ENCODE results near the gene COMT.
"Not testable (repeated sequence)": the region's sequence is repeated elsewhere in the genome, so short reads cannot be mapped to it uniquely, and the experiment has no call there.

Gene COMT

GRCh38 chr22:19909350-19910179, 32.0 kb upstream of the COMT start:
- peak; percentile 84 for DNase-seq (ENCODE audit: low spot score)

GRCh38 chr22:19910180-19910744, 31.3 kb upstream of the COMT start:
- DNase-seq (ENCODE audit: low spot score) = no peak

GRCh38 chr22:19911540-19912270, 29.9 kb upstream of the COMT start:
- DNase-seq (ENCODE audit: low spot score) = no peak

GRCh38 chr22:19912271-19912999, 29.1 kb upstream of the COMT start:
- no peak for DNase-seq (ENCODE audit: low spot score)

DNA sequence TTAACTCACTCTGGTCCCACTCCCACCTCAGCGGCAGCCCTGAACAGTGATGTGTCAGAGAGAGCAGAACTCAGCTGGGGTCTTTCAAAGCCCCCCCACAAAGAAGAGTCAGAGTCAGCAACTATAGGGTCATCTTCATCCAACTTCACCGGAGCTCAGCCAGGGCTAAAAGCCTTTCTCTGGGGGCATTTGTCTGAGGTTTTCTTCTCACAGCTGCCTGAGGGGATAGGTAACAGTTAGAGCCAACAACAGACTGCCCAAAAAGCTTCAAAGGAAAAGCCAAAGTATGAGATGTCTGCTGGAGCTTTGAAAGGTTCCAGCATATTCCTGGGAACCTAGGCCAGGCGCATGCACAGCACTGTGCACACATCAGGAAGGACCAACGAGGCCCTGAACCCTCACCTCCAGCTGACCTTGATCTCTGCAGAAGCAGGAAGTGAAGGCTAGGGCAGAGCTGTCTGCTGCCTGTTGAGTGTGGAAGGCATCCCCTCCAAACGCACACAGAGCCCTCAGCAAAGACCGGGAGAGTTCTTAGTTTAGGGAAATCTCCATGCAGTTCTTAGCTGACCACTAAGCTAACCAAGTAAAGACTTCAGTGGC, 28.1 kb upstream of the COMT start:
- DNase-seq (ENCODE audit: low spot score) = no peak

DNA sequence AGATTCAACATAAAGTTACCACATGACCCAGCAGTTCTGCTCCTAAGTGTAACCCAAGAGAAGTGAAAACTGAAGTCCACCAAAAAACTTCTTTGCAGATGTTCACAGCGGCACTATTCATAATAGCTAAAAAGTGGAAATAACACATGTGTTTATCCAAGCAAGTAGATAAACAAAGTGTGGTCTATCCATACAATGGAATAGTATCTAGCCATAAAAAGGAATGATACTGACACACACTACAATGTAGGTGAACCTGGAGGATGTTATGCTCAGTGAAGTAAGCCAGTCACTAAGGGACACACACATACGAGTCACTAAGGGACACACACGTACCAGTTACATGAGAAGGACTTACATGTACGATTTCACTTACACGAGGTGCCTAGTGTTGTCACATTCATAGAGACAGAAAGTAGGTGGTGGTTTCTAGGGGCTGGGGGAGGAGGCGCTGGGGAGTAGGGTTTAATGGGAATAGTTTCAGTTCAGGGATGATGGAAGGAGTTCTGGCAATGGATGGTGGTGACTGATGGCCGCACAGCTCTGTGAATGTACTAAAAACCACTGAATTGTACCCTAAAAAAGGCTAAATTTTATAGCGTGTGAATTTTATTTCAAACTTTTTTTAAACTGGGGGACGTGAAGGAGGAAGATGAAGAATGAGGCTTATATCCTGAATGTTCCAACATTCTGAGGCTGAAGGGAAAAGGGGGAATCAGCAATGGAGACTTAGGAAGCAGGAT, 27.2 kb upstream of the COMT start:
- no peak for DNase-seq (ENCODE audit: low spot score)

DNA sequence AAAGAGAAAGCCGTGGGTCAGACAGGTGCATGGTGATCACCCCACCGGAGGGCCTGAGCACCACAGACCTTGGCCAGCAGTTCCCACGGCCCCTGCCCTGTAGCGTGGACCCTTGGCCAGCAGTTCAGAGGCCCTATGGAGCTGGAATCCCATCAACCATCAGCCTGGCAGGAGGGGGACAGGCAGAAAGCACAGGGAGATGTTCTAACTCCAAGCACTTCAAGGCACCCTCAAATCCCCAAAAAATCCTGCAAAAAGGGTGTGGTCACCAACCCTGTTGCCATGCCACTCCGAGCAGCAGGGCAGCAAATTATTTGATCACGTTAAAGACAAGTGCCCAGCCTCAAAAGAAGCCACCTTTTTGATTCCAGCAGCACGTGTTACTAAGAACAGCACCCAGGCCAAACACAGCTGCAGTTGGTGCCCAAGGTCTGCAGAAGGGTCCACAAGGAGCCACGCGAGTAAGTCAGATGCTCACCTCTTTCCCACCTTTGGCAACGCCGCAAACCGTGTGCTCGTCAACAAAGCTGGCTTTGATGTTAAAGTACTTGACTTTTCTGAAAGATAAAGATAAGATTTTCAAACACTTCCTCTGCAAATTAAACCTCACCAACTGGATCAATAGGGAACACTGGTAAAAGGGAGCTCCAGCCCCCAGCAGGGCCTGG, 26.2 kb upstream of the COMT start:
- DNase-seq (ENCODE audit: low spot score) = no peak

DNA sequence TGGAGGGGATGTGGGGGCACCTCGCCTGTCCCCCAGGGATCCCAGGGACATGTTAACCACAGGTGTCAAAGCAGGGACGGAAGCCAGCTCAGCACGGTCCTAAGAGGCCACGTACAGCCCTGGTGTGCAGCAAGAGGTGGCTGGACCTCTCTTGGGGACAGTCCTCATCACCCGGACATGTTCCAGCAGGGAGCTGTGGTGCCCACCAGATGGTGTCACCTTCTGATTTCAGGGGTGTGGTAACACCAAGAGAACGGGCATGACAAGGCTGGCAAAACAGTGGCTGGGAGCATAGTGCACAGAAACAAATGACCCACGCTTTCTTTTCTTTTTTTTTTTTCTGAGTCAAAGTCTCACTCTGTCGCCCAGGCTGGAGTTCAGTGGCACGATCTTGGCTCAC, 25.6 kb upstream of the COMT start:
- DNase-seq (ENCODE audit: low spot score) = no peak

- DNase-seq (ENCODE audit: low spot score) = no peak
Observed at GRCh38 chr22:19916941-19917340, 24.6 kb upstream of the COMT start.

- no peak for DNase-seq (ENCODE audit: low spot score)
Observed at GRCh38 chr22:19917389-19918138, 24.0 kb upstream of the COMT start.

- DNase-seq (ENCODE audit: low spot score) = no peak
Observed at GRCh38 chr22:19918332-19919106, 23.1 kb upstream of the COMT start.

DNA sequence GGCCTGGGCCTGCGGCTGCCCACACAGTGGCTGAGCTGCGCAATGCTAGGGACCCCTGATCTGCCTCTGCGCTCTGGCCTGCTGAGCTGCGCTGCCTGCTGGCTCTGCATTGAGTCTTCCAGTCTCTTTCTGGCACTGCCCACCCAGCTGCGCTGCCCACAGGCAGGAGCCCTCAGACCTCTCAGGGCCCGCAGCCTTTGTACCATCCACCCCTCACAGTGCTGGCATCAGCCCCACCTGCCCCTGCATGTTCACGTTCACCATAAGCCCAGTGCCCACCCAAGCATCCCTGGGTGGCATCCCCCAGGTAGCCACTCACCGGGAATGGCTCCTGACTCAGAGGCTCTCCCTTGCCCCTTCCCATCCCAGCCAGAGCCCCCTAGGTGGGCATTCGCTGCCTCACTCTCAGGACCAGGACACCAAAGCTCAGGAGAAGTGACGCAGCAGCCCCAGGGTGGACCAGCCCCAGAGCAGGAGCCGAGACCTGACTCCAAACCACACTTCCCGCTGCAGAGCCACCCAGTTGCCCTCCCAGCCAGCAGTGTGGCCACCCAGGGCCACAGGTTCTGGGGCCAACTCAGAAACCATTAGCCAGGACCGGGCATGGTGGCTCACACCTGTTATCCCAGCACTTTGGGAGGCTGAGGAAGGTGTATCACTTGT, 21.7 kb upstream of the COMT start:
- DNase-seq (ENCODE audit: low spot score) = no peak

GRCh38 chr22:19921544-19922081, 20.0 kb upstream of the COMT start:
- DNase-seq (ENCODE audit: low spot score) = no peak

DNA sequence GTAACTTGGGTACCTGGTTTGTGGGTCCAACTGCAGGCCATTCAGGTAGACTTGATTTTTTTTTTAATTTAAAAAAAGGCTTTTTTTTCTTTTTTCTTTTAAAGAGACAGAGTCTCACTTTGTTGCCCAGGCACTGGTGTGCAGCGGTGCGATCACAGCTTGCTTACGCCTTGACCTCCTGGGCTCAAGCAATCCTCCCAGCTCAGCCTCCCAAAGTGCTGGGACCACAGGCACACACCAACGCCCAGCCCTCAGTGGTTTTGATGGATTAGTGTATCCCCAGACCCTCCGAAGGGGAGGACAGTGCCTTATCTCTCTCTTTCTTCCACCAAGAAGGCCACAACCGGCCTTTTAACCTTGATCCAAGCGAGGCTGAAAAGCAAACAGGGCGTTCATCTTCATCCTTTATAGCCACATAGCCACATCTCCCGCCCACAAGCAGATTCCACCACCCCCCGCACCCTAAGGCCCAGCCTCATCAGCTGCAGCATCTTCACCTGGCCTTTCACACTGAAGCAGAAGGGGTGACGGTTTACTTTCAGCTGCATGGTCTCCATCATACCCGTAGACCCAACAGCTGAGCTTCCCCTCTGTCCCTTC, 17.6 kb upstream of the COMT start:
- no peak for DNase-seq (ENCODE audit: low spot score)

- DNase-seq (ENCODE audit: low spot score) = not testable (repeated sequence)
Observed at GRCh38 chr22:19926028-19926427, 15.5 kb upstream of the COMT start.

DNA sequence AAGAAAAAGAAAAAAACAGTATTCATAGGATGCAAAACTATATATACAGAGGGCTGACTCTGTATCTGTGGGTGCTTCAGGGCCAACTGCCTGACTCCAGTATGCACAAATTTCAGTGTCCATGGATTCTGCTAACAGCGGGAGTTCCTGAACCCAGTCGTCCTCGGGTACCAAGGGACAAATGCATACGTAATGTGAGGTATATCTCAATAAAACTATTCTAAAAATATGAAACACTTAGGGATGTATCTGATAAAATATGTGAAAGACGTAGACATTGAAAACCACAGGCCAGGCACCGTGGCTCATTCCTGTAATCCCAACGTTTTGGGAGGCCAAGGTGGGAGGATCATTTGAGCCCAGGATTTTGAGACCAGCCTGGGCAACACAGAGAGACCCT, 13.9 kb upstream of the COMT start:
- no peak for DNase-seq (ENCODE audit: low spot score)

DNA sequence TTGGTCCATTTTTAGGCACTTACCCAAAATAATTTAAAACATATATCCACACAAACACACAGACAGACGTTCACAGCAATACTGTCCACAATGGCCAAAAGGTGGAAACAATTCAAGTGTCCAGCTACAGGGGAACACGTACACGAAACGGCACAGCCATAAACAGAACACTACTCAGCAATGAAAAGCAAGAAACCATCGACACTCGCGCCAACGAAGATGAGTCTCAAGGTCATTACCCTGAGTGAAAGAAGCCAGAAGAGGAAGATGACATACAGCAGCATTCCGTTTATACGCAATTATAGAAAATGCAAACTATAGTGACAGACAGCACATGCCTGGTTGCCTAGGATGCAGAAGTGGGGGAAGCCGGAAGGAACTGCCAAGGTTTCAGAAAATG, 13.4 kb upstream of the COMT start:
- DNase-seq (ENCODE audit: low spot score) = no peak

All from NAMALWA (cell line).